ENCODE measurements around the gene EDA.

GRCh38 chrX:70032792-70033191 lies 416.9 kb downstream of the EDA start:
- TF ChIP-seq CTCF (IDR thresholded peaks at IDR 0.05) (no peak), POLR2A (IDR thresholded peaks at IDR 0.05) (no peak)

Measured in body of pancreas (tissue), 4 donors.